Effector CD4-positive, alpha-beta T cell (primary cell): ENCODE data around the gene SDHC.

ENCODE experiments used
- DNase-seq: peaks from one replicate; pipeline ENCODE4 v3.0.0-alpha.2; 2020
- total RNA-seq: gene quantifications from one replicate; lab custom pipeline; 2026; lab: John Stamatoyannopoulos, UW

The SDHC gene, protein sequence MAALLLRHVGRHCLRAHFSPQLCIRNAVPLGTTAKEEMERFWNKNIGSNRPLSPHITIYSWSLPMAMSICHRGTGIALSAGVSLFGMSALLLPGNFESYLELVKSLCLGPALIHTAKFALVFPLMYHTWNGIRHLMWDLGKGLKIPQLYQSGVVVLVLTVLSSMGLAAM
- 12.6 reads per million, percentile 37 among the genes with 10 or more reads in this experiment for total RNA-seq

DNA sequence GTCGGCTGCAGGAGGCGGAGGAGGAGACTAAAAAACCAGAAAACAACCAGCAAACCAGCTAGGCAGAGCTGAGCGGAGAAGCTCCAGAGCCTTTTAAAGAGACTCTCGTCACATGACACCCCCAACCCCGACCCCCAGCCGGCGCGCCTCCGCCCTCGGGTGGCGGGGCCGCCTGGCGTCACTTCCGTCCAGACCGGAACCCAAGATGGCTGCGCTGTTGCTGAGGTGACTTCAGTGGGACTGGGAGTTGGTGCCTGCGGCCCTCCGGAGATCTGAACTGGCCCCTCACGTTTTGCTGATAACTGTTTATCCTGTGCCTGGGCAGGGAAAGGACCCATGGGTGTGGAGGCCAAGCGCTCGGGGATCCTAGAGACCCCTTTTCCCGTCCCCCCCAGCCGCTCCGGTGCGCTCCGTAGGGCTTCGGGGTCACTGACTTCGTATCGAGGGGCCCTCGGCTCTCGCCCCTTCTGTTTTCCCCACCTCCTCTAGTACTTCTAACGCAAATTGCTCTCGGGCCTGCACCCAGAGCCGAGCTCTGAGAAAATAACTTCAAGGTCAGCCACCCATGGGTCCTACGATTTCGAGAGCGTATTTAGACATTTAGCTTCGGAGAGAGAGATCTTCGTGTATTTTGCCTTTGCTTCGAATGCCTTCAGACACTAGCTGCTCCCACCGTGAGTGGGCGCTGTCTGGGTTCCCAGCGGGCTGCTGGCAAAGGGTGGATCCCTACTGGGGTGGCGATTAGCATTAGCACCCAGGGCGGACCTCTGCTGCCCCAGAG lies at the start of gene SDHC:
SDHC (plus strand) TSS at position 181 of the 781 bp plus-strand sequence; CDS start at position 206, 25 bp downstream.
- peak; percentile 90 for DNase-seq

DNA sequence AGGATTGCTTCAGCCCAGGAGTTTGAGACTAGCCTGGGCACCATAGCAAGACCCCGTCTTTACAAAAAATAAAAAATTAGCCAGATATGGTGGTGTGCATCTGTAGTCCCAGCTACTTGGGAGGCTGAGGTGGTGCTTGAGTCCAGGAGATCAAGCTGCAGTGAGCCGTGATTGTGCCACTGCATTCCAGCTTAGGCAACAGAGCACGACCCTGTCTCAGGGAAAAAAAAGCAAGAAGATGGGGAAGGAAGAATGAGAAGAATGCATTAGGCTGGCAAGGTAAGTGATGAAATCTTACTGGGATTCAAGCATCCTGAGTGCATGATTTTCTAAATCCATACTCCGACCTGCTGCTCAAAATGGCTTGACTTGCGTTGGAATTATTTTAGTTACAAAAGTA lies 48.9 kb upstream of the SDHC start:
- DNase-seq, result no peak

GRCh38 chr1:161266202-161266601 lies 48.0 kb upstream of the SDHC start:
- DNase-seq, result no peak

DNA sequence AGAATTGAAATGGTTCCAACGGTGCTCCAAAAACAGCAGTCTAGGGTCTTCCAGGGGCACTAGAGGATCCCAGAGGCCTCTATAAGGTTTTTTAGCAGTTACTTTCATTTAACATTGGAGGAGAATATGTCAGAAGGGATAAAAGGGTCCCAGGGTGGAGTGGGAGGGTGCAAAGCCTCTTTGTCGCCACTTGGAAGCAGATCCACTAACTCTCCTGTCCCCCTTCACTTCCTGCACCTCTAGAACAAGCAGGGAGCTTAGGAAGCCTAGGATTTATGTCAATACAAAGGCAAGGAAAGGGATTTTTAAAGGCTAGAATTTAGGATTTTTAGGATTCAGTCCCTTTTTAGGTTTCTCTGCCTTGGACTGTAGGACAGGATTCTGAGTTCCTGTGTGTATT lies 47.3 kb upstream of the SDHC start:
- DNase-seq, result no peak

DNA sequence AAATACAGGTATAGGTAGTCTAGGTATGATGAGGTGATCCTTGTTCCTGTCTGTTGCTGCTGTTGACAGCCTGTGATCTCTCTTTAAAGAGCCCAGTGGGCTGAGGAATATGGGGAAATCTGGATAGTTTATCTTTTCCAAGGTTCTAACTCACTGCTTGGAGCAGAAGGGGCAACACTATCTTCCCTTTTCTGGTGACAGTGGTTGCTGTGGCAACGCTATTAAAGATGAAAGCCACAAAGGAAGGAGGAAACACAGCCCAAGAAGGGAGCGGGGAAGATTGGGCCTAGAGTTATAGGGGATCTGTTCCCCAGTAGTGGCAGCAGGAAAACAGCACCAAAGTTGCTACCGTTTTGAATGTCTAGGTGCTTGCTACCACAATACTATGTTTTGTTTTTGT lies 46.9 kb upstream of the SDHC start:
- no peak for DNase-seq

DNA sequence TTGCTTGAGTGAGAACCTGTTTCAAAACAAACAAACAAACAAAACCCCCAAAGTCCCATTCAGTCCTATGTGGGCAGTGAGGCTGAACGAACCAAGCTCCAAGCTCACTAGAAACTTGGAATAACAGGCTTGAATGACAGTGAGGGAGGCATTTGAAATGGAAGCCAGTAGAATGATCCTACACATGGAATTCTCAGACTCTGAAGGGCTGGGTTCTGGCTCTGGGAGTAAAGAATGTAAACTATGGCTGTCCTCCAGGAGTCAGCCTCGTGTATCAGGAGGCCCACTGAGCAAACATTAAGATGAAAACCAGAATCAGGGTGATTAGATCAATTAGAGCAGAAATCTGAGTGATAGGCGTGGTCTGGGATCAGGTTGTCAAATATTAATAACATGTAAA lies 40.8 kb upstream of the SDHC start:
- DNase-seq, result no peak

DNA sequence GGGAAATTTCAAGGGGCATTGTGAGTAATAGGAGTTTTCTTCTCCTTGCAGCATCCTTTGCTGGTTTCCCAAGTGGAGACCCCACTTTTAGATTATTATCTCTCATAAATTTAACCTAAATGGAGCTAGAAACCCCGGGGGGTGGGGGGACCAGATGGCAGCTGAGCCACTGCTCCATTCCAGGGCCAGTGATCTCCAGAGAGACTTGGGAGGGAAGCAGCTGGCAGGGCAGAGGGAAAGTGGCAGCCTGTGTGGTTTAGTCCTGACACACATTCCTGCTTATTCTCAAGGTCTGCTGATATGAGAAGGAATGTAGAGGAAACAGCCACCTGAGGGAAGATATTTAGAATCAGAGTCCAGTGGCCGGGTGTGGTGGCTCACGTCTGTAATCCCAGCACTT lies 39.3 kb upstream of the SDHC start:
- DNase-seq, result no peak

DNA sequence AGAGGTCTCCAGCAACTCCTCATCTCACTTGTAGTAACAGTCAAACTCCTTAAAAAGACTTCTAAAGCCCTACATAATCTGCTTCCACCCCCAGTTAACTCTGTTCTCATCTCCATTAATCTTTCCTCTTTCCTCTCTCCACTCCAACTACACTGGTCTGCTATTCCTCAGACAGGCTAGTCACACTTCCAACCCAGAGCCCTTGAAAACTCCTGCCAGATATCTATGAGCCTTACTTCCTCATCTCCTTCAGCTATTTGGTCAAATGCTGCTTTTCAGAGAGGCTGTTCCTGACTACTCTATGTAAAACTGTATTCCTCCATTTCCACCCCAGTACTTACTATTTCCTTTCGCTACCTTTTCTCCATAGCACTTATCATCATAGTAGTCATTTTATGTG lies 31.2 kb upstream of the SDHC start:
- DNase-seq, result no peak

GRCh38 chr1:161285113-161285512 lies 29.1 kb upstream of the SDHC start:
- DNase-seq, result no peak

DNA sequence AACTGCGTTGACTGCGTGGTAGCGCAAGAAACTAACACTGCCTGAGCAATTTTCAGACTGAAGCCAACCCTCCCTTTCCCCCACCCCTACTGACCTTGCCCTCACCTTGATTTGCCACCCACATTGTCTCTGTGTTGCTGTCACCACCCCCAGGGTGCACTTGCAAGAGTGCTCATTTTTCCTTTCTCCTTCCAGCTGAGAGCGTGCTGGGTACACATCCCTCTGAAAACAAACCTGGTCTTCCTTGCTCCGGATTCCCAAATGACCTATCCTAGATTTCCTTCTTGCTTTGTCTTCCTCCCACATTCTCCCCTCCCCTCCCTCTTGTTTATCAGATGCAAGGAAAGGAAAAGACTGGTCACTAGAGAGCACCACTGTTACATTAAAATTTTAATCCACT lies 28.7 kb upstream of the SDHC start:
- no peak for DNase-seq

- DNase-seq, result no peak
These were observed 26.6 kb upstream of the SDHC start for GRCh38 chr1:161287482-161288054.

GRCh38 chr1:161290779-161291178 lies 23.4 kb upstream of the SDHC start:
- DNase-seq, result no peak

DNA sequence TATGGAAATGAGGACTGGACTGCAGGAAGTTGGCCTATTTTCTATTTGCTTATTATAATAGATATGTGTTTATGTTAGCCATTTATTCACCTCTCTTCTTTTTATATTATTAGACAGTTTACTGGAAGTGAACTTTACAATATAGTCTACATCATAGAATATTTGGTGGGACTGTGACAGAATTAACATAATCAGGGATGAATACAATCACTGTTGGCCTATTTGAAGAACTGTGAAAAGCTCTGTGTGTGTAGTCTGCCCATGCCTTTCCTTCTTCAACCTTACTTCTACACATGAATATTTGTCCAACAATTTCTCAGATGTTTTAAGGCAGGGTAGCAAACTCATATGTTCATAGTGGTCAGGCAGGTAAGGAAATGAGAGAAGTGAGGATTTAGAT lies 16.8 kb upstream of the SDHC start:
- no peak for DNase-seq

- no peak for DNase-seq
These were observed 16.1 kb upstream of the SDHC start for GRCh38 chr1:161298116-161298515.

DNA sequence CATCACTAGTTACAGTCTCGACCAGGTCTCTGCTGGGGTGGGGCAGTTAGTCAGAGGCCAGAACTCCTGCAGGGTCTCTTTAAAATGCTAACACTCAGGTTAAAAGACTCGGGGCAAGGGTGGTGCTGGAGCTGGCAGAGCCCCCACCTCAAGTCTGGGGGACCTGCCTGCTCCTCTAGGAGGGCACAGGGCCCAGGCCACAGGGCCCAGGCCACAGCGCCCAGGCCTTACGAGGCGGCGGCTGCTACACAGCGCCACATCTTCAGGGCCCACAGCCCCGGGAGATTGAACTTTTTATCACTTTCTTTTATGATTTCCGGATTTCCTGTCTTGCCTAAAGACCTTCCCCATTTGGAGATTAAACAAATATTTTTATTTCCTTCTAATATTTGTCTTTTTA lies 14.8 kb upstream of the SDHC start:
- DNase-seq, result no peak

DNA sequence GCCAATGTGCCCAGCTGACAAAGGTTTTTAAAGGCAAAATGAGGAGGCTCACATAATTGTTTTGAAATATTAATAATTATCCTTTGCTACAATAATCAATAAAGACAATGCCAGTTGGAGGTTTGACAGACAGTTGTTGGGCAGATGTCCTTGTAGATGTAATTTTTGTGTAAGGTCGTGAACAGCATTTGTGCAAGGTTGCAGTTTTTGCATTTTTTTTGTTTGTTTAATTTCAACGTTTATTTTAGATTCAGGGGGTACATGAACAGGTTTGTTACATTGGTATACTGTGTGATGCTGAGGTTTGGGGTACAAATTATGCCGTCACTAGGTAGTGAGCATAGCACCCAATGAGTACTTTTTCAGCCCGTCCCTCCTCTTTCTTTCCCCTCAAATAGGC lies 13.7 kb upstream of the SDHC start:
- no peak for DNase-seq

GRCh38 chr1:161304927-161305866 lies 9.0 kb upstream of the SDHC start:
- no peak for DNase-seq

DNA sequence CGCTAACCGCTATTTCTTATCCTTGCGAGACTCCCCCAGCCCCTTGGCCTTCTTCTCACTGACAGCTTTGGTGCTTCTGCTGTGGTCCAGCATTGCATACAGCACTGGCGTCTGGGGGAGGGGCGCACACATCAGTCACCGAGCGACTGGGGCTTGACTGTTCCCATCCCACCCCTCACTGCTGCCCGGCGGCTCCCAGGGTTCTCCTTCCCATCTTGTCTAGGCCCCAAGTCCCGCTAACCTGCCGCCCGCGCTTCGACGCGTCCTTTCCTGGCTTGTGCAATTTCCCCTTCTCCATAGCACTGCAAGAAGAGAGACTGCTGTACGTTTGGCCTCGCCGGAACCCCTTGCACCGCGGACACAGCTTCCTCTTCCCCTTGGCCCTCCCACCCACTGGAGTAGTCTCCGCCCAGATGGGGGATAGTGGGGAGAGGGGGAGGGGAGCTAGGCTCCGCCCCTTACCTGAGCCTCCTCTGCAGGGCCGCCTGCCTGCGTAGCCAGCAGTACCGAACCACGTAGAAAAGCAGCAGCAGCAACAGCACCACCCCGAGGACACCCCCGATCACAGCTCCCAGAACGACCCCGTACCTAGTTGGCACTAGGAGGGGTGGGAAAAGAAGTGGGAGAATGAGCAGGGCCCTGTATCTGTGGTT lies 8.2 kb upstream of the SDHC start:
- peak; percentile 76 for DNase-seq

DNA sequence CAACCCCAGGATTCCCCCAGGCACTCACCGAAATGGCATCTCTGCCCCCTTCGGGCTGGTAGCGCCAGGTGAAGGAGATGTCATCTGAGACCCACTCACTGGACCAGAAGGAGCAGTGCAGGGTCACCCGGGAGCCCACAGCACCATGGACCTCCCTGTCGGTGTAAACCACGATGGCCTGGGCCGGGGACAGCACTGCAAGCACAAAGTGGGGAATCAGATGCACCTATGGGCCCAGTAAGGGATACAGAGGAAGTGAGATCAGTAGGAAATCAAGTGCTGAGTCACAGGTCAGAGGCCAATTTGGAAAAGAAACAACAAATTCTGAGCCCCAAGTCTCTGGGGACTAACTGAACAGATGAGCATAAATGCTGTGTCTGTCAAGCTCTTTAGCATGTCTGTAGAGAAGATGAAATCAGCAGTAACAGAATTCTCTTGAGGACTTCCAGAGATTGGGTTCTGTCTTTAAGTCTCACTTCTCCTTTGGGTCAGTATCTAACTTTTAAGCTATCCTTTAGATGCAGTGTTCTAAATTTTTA lies 6.9 kb upstream of the SDHC start:
- DNase-seq, result no peak

DNA sequence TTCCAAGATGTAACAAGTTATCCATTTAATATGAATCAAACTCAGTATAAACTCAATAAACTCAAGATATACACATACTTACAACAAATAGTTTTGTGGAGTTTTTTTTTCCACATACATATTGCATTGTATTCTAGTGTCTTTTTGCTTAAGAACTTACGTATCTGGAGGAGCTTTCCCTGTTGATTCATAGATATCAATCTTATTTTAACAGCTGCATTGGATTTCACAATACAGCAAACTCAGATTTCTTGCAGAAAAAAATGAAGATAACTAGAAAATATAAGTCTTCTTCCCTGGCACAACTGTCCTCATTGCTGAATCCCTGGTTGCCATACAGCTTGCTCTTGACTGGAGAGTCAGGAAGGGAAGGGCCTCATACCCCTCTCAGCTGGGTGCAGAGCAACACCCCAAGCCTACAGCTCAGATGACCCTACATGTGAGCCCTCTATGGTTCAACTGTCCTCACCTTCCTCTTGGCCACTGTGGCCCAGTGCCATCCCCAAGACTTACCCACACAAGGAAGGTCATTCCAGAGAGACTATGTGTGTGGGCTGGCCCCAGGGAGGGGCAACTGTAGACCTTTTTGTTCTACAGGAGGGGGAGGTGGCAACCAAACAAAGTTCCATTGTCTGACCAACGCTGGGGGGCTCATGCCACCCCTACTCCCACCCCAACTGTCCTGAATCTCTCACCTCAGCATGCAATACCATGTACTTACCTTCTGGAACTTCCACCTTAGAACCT lies 6.1 kb upstream of the SDHC start:
- no peak for DNase-seq

GRCh38 chr1:161309868-161310267 lies 4.3 kb upstream of the SDHC start, which contains the start of gene MPZ:
MPZ (minus strand) TSS chr1:161309968; CDS start chr1:161309905, 63 bp downstream.
- DNase-seq, result no peak
